ENCODE data around the gene TMEM9. TPM values are rescaled to one million over a fixed set of nuclear protein-coding genes. Genes with fewer than 3 reads are reported as not detected.

The TMEM9 gene
- total RNA-seq: 75.8 and 110 TPM in 2 replicates

DNA sequence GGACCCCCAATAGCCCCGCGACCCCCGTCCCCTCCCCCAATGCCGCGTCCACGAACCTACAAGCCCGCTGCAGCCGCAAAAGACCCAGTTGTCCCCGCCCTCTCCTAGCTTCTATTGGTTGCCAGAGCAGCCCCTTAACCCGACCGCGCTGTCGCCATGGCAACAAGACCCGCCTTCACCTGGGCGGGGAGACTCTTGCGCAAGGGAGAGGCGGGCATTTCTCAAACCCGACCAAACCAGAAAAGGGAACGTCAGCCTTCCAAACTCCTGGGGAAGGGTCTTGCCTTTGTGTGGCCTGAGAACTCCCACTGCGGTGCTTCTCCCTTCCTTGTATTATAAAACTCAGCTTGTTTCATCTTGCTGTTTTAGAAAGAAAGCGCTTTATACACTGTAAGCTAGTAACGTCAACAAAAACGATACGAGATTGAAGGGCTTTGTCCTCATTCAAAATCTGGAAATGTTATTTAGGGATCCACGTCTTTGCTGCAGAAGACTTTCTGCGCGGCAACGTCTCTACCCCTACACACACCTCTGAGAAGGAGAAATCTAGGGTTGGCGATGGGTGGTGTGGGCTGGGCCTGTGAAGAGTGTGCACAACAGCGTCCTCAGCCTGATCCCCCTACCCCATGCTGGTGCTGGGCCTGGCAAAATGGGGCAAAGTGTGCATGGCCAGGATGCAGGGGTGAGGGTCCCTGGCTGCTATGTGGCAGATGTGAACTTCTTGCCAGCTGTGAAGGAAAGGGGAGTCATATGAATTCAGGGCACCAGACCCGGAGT, at the start of gene TMEM9:
Gene TMEM9 (minus strand): TSS at position 86 of the 777 bp plus-strand sequence. CDS start 551 bp downstream, outside the sequence.

GRCh38 chr1:201190624-201191051, 36.4 kb upstream of the TMEM9 start, which contains the start of gene IGFN1:
Gene IGFN1, plus strand, starts transcription at chr1:201190824. Its CDS starts 2,470 bp downstream, at chr1:201193294.

DNA sequence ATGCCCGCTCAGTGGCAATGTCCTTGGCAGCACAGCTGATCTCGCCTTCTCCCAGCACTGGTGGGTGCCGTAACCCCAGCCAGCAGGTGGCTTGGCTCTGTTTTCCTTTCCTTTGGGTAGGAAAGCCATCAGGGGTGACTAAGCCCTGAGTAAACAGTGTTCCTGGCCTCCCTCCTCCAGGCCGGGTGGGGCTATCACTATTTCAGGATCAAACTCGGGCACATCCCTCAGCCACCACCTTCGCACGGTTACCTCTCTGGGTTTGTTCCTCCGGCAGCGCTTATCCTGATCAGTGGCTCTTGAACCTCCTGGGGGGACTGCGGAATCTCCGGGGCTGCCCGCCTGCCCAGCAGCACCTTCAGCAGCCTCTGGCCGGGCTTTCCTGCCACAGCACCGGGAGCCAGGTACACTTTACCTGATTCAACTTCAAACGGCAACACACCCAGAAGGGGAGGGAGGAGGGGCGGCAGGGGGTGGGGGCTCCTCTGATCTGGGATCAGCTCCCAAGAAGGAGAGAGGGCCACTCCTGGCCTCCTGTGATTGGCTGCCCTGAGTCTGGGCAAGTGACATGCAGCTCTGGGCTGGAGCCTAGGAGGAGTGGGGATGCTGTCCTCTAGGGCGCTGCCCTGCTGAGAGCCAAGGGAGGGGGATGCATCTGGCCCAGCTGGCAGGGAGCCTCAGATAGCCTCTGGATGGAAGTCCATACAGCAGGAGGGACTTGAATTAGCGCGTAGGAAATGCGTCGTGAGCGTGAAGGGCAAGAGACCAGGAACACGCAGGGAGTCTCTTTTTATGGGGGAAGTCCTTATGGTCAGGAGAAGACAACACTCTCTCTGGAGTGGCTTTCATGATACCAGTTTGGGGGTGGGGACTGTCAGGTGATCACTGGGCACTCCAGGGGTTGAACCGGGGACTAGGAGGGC, 27.2 kb downstream of the TMEM9 start, which contains the start of gene ASCL5:
Gene ASCL5 (minus strand): TSS at position 353 of the 923 bp plus-strand sequence. CDS start 11,812 bp downstream, outside the sequence.

DNA sequence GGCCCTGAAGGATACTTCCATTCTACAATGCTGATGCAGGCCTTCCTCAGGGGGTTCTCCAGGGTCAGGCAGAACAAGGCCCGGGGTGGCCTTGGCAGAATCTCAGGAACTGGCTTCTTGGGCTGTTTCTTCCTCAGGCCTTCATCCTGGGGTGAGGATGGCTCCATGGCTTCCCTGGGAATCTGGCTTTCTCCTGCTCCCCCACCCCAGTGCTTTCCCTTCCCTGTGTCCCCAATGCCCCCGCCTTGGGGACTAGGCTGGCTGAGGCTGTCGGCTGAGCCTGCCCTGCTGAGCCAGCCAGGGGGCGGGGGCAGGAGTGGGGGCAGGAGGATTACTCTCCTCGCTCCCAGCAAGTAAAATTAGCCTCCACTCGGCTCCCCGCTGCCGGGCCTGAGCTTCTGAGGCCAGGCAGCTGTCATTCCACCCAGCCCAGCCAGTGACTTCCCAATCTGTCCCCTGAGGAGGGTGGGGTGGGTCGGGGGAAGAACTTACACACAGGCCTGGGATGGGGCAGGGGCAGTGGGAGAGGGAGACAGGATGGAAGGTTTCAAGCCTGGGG, 42.0 kb downstream of the TMEM9 start, which contains the start of gene CACNA1S:
Gene CACNA1S (minus strand): TSS at position 254 of the 559 bp plus-strand sequence. CDS start 87 bp downstream, at position 167.

Other genes starting within 250 kb of the TMEM9 start
- 0.59 and 3.0 TPM in 2 replicates for gene KIF21B, start 130.8 kb downstream of the TMEM9 start, total RNA-seq
- not detected in 2 replicates for gene CACNA1S, start 42.0 kb downstream of the TMEM9 start, total RNA-seq
- gene ASCL5, start 27.3 kb downstream of the TMEM9 start, total RNA-seq: not detected in 2 replicates
- under 0.01 and 0.23 TPM in 2 replicates for gene IGFN1, start 36.4 kb upstream of the TMEM9 start, total RNA-seq
- gene PKP1, start 129.0 kb upstream of the TMEM9 start, total RNA-seq: 0.30 and 3.5 TPM in 2 replicates
- not detected in 2 replicates for gene TNNT2, start 223.2 kb upstream of the TMEM9 start, total RNA-seq
- not detected in 2 replicates for gene LAD1, start 244.8 kb upstream of the TMEM9 start, total RNA-seq